Measurements from ENCODE around the gene ALS2. TPM values are rescaled to one million over a fixed set of nuclear protein-coding genes. Genes with fewer than 3 reads are reported as not detected.
"Not testable (repeated sequence)": the region's sequence is repeated elsewhere in the genome, so short reads cannot be mapped to it uniquely, and the experiment has no call there.

The ALS2 gene
- total RNA-seq, 1 experiment from 2014 or later, result 8.9 TPM

- no peak for DNase-seq (ENCODE audit: low spot score)
Observed at GRCh38 chr2:201675454-201675853, 105.3 kb downstream of the ALS2 start.

DNA sequence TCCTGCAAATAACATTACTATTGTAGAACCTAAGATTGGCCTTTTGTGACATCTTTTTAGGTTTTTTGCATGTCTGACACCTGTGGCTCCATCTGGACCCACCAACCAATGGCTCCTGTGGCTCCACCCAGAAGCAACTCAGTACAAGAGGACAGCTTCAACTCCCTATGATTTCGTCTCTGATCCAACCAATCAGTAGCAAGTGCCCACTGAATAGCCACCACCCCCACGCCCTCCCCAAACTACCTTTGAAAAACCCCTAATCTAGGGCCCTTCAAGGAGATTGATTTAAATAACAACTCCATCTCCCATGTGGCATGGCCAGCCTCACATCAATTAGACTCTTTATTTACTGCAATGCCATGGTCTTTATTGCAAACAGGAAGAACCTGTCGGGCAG is 105.9 kb downstream of the ALS2 start:
- DNase-seq (ENCODE audit: low spot score), result no peak

DNA sequence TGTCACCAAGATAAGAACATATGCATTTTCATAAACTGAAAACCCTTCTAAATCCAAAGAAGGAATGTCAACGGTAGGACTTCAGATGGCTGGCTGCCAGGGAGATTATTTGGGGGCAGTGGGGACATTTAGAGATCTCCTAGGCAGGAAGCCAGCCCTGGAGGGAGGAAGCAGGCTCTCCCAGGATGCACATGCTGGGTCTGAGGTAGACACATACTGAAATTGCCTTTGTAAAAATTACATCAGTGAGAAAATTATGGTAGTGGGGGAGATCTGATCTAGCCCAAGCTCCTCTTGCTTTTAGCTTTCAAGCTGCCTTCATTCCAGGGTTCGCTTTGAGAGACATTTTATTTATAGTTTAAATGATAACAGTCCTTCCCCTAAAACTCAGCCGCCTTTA is 106.4 kb downstream of the ALS2 start:
- no peak for DNase-seq (ENCODE audit: low spot score)

DNA sequence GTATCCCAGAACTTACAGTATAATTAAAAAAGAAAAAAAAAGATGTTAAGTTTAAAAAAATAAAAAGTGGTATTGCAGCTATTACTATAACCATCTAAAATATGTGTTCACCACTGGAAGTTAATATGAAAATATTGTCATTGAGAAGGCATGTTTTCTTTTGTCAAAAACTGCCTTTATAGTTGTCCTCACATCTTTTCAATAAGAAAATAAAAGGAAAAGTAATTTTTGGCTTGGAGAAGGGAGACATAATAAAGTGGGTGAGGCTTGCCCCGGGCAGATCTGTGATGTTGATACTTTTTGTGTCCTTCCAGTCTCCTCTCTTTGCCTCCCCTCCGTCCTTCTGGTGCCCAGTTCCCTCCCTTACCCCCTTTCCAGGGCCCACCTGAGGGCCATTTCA is 107.2 kb downstream of the ALS2 start:
- DNase-seq (ENCODE audit: low spot score), result no peak

DNA sequence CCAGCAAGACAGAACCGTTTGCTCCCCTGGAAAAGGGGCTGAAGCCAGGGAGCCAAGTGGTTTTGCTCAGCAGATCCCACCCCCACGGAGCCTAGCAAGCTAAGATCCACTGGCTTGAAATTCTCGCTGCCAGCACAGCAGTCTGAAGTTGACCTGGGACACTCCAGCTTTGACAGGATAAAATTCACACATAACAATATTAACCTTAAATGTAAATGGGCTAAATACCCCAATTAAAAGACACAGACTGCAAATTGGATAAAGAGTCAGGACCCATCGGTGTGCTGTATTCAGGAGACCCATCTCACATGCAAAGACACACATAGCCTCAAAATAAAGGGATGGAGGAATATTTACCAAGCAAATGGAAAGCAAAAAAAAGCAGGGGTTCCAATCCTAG is 109.5 kb downstream of the ALS2 start:
- not testable (repeated sequence) for DNase-seq (ENCODE audit: low spot score)

DNA sequence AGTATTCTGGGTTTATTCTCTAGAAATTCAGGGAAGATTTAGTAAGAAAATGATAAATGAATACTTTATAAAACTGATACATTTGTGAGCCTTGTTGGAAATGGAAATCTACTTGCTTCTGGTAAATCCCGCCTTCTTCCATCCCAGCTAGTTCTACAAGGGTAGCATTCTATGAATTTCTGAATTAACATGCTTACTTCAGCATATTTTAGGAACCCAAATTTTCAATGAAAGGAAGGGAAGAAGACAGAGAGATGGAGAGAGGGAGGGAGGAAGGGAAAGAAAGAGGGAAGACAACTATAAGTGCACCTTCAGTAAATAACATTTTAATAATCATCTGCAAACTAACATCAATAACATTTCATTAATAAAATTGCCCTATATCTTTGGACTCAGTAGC is 110.9 kb downstream of the ALS2 start:
- no peak for DNase-seq (ENCODE audit: low spot score)

DNA sequence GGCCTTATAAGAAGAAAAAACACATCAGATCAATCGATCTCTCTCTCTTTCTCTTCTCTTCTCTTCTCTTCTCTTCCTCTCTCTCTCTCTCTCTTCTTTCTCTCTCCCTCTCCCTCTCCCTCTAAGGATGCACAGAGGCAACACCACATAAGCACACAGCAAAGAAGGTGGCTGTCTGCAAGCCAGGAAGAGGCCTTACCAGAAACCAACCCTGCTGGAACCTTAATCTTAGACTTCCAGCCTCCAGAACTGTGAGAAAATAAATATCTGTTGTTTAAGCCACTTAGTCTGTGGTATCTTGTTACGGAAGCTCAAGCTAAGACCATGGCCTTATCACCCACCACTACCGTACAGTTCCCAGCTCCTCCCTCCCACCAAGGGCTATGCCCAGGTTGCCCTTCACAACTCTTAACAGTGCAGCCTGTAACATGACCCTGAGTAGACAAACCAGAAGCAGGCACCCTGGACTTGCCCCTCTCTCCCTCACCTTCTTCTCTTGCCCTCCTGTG is 112.3 kb downstream of the ALS2 start:
- no peak for DNase-seq (ENCODE audit: low spot score)

DNA sequence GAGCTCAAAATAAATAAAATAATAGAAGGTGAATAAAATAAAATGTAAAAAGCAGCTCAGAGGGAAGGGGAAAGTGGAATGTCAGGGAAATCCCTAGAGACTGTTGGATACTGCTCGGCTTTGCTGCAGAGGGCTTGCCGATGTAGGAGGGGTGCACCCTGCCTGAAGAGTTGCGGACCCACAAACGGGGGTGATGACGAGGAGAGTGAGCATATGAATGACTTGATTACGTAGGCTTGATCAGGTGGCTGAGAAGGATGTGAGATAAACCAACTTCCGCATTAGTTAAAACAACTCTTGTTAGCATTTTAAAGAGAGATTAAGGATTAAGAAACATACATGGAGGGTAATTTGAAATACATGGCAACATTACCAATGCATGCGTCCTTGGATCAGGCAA is 116.4 kb downstream of the ALS2 start:
- DNase-seq (ENCODE audit: low spot score), result no peak

- DNase-seq (ENCODE audit: low spot score), result no peak
Observed at GRCh38 chr2:201661366-201661765, 119.4 kb downstream of the ALS2 start.

DNA sequence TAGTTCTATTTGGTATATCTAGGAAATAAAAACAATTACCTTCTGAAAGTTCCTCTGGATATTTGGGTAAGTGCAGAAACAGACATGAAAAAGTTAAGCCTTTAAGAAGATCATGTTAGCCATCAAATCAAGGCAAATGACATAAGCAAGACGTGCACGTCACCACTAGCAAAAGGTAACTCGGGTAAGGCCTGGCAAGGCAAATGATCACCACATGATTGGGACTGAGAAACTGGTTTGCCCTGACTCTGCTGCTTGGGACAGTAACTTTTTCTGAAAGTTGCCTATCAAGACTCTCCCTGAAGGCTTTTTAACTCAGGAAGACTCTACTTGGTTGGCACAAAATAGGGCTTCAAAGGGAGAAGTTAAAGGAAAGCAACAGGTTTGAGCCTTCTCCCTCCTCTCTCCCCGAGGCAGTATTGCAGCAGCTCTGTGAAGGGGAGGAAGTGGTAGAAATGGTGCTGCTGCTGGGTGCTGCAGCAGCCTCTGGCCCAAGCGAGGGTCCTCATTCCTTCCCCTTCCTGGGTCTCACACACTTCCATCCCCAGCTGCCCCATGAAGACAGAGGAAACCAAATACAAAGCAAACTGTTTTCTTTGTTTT is 120.3 kb downstream of the ALS2 start:
- no peak for DNase-seq (ENCODE audit: low spot score)

DNA sequence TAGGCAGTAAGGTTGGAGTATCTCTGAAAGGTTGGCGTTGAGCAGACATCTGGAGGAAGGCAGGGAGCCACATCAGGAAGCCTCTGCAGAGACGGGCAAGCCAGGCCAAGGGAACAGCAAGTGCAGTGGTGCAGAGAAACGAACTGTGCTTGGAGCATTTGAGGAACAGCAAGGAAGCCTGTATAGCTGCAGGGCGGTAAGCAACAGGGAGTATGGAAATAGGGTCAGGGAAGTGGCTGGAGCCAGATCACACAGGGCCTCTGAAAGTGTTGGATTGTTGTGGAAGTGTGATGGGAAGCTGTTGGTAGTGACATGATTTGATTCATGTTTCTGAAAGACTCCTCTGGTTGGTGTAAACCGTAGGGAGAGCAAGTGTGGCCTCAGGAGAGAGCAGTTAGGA is 124.0 kb downstream of the ALS2 start:
- no peak for DNase-seq (ENCODE audit: low spot score)

DNA sequence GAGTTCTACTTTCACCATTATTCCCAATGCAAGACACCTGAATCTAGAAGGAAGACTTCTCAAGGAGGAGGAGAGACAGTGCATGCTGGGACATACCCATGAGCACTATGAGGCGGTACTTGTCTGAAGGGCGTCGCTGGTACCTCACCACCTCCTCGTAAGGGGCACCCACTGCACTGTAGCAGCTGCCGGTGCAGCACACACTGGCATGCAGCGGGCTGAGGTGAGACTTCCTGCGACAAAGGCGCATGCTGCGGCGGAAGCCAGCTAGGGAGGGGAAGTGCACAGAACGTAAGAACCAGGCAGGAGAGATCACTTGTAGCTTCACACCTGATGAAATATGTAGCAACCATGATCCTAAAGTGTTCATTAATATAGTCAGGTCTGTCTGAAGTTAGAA is 124.6 kb downstream of the ALS2 start:
- DNase-seq (ENCODE audit: low spot score), result no peak

DNA sequence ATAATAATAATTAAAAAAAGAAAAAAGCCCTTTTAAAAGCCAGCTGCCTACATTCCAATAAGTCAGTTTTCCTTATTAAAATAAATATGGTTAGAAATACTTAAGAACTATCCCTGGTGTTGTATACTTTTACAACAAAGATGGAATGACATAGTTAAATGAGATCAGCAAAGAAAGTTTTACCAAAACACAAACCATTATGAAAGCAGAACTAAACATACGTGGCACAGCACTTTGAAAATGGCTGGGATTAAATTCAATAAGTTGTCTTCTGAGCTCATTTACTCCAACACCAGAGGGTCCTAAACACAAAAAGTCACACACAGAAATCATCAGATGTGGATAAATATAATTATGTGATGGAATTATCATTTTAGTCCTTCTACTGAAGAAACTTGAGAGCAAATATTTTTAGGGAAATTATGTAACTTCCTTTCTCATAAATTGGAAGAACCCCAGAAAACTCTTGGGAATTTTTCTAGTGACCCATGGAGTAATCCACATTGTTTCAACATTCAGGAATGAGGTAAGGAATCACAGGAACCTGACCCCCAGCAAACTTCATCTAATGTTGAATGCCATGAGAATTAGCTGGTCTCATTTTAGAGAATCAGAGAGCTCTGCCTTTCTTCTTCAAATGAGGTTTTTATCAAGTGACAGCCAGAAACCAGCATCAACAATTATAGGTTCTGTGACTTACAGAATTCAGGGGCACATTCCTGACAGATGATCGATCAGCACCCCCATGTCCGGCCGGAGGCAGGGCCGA is 125.9 kb downstream of the ALS2 start:
- DNase-seq (ENCODE audit: low spot score), result no peak

GRCh38 chr2:201653221-201653620 is 127.5 kb downstream of the ALS2 start:
- DNase-seq (ENCODE audit: low spot score), result no peak

Small RNAs within 50 kb of the gene (small RNA-seq; reads per million reads assigned to genes)
- not detected for gene RF00019
- gene UBE2V1P11, result not detected

Other genes starting within 250 kb of the ALS2 start
- gene TMEM237, start 137.4 kb downstream of the ALS2 start, total RNA-seq (2014; rRNA removed; shearing (Covaris generic)), result 6.0 and 9.0 TPM in 2 replicates
- gene MPP4, start 82.3 kb downstream of the ALS2 start, total RNA-seq (2014; rRNA removed; shearing (Covaris generic)), result not detected in 2 replicates
- not detected in 2 replicates for gene CDK15, start 25.6 kb upstream of the ALS2 start, total RNA-seq (2014; rRNA removed; shearing (Covaris generic))